Mucosa of descending colon (tissue), 3 donors: Measurements from ENCODE around the gene PEX7. TPM values are rescaled to one million over a fixed set of nuclear protein-coding genes. Genes with fewer than 3 reads are reported as not detected.

ENCODE experiments used
- ATAC-seq: fragments of 200-7000 bp; cut with Tn5 transposase; one replicate; pipeline ENCODE4 v1.9.1; 2020; ENCODE audit warnings: mild to moderate bottlenecking, moderate library complexity
- DNase-seq, 3 donors: peaks; one replicate each; pipeline ENCODE4 v3.0.0-alpha.2; 2020
- H3K36me3 ChIP-seq: fragments of 200-600 bp; one replicate; pipeline ENCODE4 v1.8.0; 2021; ENCODE audit warnings: low read depth, mild to moderate bottlenecking
- H3K4me1 ChIP-seq: fragments of 200-600 bp; one replicate; pipeline ENCODE4 v1.8.0; 2021; ENCODE audit warnings: low read depth, mild to moderate bottlenecking
- H3K4me3 ChIP-seq: fragments of 200-600 bp; one replicate; pipeline ENCODE4 v1.8.0; 2021; ENCODE audit warnings: mild to moderate bottlenecking
- H3K9me3 ChIP-seq: fragments of 200-600 bp; one replicate; pipeline ENCODE4 v1.8.0; 2021; ENCODE audit warnings: mild to moderate bottlenecking
- intact Hi-C, 2 donors: fragments of 100-400 bp; cut with DNase I in 1 of 2; cut with micrococcal nuclease in 1 of 2; formaldehyde crosslinking; loops; one replicate each; pipeline versions ENCODE4 v1.11.0 to v1.11.1; 2022; cut with DNase I, micrococcal nuclease
- total RNA-seq, 3 donors: library from RNA; stranded (reverse); fragmentation: NEBNext Ultra II Directional in 2 of 3; extraction: Animal tissue kit (Norgen Biotek cat#: 25700) in 2 of 3; gene quantifications; one replicate each; pipeline versions ENCODE4 v1.2.1 to v1.2.4, GENCODE V29; 2021 to 2023
- TF ChIP-seq, protein P1 (sequence below): fragments of 200-600 bp; IDR thresholded peaks from one replicate; pipeline ENCODE4 v1.8.0; 2022; ENCODE audit warnings: antibody characterized with exemption, mild to moderate bottlenecking
- donor health status: DM: no; HTN: no; CAD: no; lungs with moderate emphysema.
- donor health status: DM: no; HTN: no; CAD: no.
- donor health status: DM: no; HTN: yes; CAD: no.

PEX7 gene
- total RNA-seq, 3 donors from 2014 or later, result 4.3 to 10.7 (median 10.2) TPM

DNA sequence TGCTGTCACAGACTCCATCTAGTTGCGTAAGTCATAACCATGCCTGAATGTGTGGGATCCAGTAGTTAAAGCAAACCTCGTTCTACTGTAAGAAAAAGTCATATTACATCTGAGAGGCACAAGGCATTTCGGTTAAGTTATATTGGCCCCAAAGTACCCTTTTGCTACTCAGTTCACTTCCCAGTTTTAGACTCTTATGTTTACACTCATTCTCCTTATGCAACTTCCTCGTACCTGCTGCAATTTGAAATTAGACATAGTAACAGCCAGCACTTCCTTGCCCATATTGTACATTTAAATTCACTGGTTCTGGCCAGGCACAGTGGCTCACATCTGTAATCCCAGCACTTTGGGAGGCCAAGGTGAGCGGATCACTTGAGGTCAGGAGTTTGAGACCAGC, 37.0 kb downstream of the PEX7 start:
- DNase-seq (peak in 1 of 3 donors; percentile 16), ATAC-seq (peak; percentile 84)
- H3K4me3 ChIP-seq, result no peak overlapping the region
- TF ChIP-seq, protein P1, sequence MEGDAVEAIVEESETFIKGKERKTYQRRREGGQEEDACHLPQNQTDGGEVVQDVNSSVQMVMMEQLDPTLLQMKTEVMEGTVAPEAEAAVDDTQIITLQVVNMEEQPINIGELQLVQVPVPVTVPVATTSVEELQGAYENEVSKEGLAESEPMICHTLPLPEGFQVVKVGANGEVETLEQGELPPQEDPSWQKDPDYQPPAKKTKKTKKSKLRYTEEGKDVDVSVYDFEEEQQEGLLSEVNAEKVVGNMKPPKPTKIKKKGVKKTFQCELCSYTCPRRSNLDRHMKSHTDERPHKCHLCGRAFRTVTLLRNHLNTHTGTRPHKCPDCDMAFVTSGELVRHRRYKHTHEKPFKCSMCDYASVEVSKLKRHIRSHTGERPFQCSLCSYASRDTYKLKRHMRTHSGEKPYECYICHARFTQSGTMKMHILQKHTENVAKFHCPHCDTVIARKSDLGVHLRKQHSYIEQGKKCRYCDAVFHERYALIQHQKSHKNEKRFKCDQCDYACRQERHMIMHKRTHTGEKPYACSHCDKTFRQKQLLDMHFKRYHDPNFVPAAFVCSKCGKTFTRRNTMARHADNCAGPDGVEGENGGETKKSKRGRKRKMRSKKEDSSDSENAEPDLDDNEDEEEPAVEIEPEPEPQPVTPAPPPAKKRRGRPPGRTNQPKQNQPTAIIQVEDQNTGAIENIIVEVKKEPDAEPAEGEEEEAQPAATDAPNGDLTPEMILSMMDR, result no peak
- H3K4me1 ChIP-seq, result peaks cover 5% of the 10 kb centered on the region
- H3K9me3 ChIP-seq, result no peaks in the 10 kb centered on the region
- no peaks in the 10 kb centered on the region for H3K36me3 ChIP-seq
- intact Hi-C loops, result no loop called here

DNA sequence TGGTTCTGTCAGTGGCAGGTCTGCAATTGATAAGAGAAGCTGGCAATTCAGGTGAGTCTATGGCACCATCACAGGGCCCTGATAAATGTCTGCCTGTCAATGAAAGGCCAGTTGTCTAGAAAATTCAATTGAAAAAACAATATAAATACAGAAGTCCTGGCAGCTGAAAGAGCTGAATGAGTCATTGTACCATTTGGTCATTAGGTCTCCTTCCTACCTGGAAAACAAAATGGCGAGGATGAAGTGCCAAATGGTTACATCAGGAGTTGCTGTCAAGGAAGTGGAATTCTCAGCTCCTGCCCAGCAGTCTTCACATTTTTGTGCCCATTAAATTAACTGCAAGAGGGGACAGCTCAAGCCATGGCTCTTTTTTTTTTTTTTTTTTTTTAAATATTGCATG, 37.7 kb downstream of the PEX7 start:
- no peaks in the 10 kb centered on the region for H3K36me3 ChIP-seq
- ATAC-seq (no peak), DNase-seq (no peak)
- H3K4me1 ChIP-seq, result peaks cover 5% of the 10 kb centered on the region
- TF ChIP-seq, protein P1, result no peak
- H3K9me3 ChIP-seq, result no peaks in the 10 kb centered on the region
- H3K4me3 ChIP-seq, result no peak overlapping the region
- intact Hi-C loops, result no loop called here

DNA sequence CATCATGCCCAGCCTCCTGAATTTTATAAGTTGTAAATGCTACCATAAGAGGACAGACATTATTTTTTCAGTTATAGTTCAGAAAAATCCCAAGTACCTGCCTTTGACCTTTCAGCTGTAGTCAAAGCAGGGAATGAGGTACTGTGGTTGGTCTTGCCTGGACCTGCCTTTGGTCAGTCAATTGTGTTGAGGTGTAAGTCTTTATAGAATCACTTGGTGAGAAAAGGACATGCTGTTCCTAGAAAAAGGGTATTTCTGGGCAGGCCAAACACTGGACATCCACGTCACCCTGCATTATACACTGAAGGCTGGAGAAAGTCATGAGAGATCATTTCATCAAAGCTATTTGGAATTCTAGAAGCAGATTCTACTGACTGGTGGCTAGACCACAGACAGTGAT, 40.3 kb downstream of the PEX7 start:
- no peaks in the 10 kb centered on the region for H3K9me3 ChIP-seq
- H3K36me3 ChIP-seq, result no peaks in the 10 kb centered on the region
- no peak overlapping the region for H3K4me3 ChIP-seq
- TF ChIP-seq, protein P1, result no peak
- ATAC-seq (no peak), DNase-seq (no peak)
- intact Hi-C loops, result no loop called here
- peaks cover 5% of the 10 kb centered on the region for H3K4me1 ChIP-seq

DNA sequence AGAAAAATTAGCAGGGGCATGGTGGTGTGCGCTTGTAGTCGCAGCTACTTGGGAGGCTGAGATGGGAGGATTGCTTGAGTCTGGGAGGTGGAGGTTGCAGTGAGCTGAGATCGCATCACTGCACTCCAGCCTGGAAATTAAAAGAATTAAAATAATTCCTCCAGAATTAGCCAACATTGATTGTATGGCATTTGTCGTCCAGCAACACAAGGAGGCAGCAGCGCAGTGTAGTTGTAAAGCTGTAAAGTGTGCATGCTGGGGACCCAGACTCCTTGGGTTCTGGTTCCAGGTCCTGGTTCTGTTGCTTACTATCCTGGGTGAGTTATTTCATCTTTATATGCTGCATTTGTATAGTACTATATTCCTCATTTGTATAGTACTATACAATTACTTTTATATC, 41.4 kb downstream of the PEX7 start:
- ATAC-seq (no peak), DNase-seq (no peak)
- H3K4me3 ChIP-seq, result no peak overlapping the region
- H3K4me1 ChIP-seq, result peaks cover 5% of the 10 kb centered on the region
- no peaks in the 10 kb centered on the region for H3K9me3 ChIP-seq
- TF ChIP-seq, protein P1, result no peak
- no peaks in the 10 kb centered on the region for H3K36me3 ChIP-seq
- intact Hi-C loops, result no loop called here

DNA sequence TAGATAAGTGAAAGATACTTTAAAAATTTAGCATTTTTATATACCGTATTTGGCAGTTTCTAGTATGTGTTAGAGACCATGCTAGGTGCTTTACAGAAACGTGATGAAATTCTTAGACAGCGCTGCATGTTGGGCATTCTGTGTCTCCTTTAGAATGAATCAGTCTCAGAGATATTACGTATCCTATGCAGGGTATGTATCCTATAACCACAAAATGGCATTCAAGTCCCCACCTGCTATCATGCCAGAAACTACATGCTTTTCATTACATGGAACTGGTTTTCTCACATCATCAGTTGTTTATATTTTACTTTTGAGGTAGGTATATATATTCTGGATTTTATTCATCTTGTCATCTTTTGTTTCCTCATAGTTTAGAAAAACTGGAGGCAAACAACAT, 42.3 kb downstream of the PEX7 start:
- TF ChIP-seq, protein P1, result no peak

DNA sequence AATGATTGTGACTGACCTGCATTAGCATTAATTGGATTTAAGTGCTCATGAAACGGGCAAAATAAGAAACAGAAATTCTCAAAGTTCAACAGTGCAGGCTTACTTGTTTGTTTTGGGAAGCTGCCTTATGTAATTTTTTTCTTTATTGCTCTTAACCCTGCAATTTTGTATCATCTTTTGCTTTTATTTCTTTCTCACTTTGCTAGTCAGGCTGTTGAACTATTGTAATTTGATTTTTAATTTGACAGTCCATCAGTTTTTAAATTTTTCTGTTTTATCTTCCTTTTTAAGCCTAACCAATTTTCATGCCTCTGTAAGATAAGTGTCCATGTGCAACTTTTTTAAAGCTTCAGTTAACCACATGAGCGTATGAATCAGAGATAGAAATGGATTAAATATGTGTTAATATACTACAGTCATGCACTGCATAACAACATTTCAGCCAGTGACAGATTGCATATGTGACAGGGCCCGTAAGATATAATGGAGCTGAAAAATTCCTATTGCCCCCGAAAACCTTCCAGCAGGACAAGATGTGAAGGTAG, 44.6 kb downstream of the PEX7 start:
- Histone ChIP-seq H3K4me3 (no peak overlapping the region), H3K36me3 (no peaks in the 10 kb centered on the region), H3K9me3 (no peaks in the 10 kb centered on the region), H3K4me1 (no peaks in the 10 kb centered on the region)
- intact Hi-C loops, result no loop called here
- DNase-seq (no peak), ATAC-seq (no peak)
- TF ChIP-seq, protein P1, result no peak

More for the DNA sequence above, 42.3 kb downstream of the PEX7 start:
- no peak for ATAC-seq
- Histone ChIP-seq H3K36me3 (no peaks in the 10 kb centered on the region), H3K4me1 (no peaks in the 10 kb centered on the region), H3K9me3 (no peaks in the 10 kb centered on the region), H3K4me3 (no peak overlapping the region)
- intact Hi-C loops, result no loop called here
- no peak for DNase-seq
